GM23338 (cell line): Measurements from ENCODE around the gene C11orf71. TPM values are rescaled to one million over a fixed set of nuclear protein-coding genes. Genes with fewer than 3 reads are reported as not detected.

Experiments used
- ATAC-seq: fragments of 200-7000 bp; cut with Tn5 transposase; 3 replicates; pipeline ENCODE4 v1.9.1; 2020
- DNase-seq: peaks from one replicate; pipeline ENCODE4 v3.0.0-alpha.2; 2015; ENCODE audit warnings: low spot score
- H2AFZ ChIP-seq: fragments of 200-600 bp; sonication (generic); 2 replicates; pipeline ENCODE4 v1.8.0; 2016; ENCODE audit warnings: antibody characterized with exemption, mild to moderate bottlenecking, moderate library complexity
- H3F3A ChIP-seq: fragments of 200-600 bp; sonication (generic); replicated peaks from 2 replicates; pipeline ENCODE4 v1.8.0; 2017; ENCODE audit warnings: antibody characterized with exemption, mixed run types, low read depth
- H3K27ac ChIP-seq: fragments of 200-600 bp; sonication (generic); 2 replicates; pipeline ENCODE4 v1.6.1; 2016; ENCODE audit warnings: low read depth
- H3K27me3 ChIP-seq: fragments of 200-600 bp; sonication (generic); 2 replicates; pipeline ENCODE4 v1.8.0; 2016; ENCODE audit warnings: mild to moderate bottlenecking, mixed run types, moderate library complexity; ENCODE audit not compliant: insufficient read depth
- H3K36me3 ChIP-seq: fragments of 200-600 bp; sonication (generic); 2 replicates; pipeline ENCODE4 v1.8.0; 2016; ENCODE audit warnings: mild to moderate bottlenecking; ENCODE audit not compliant: insufficient read depth
- H3K4me1 ChIP-seq: fragments of 200-600 bp; sonication (generic); 2 replicates; pipeline ENCODE4 v1.8.0; 2016; ENCODE audit warnings: mild to moderate bottlenecking, moderate library complexity; ENCODE audit not compliant: insufficient read depth
- H3K4me2 ChIP-seq: fragments of 200-600 bp; sonication (generic); 2 replicates; pipeline ENCODE4 v1.7.1; 2017; ENCODE audit warnings: mixed run types
- H3K4me3 ChIP-seq: fragments of 200-600 bp; sonication (generic); 2 replicates; pipeline ENCODE4 v1.6.1; 2016; ENCODE audit warnings: mixed run types
- H3K79me2 ChIP-seq: fragments of 200-600 bp; sonication (generic); replicated peaks from 2 replicates; pipeline ENCODE4 v1.8.0; 2017; ENCODE audit warnings: mild to moderate bottlenecking; ENCODE audit not compliant: insufficient read depth
- H3K9me2 ChIP-seq: fragments of 200-600 bp; sonication (generic); 2 replicates; pipeline ENCODE4 v1.8.0; 2017; ENCODE audit not compliant: insufficient read depth
- H4K20me1 ChIP-seq: fragments of 200-600 bp; sonication (generic); replicated peaks from 2 replicates; pipeline ENCODE4 v1.8.0; 2017; ENCODE audit warnings: mild to moderate bottlenecking; ENCODE audit not compliant: insufficient read depth
- H3K27ac Mint-ChIP-seq: 2 replicates; pipeline ENCODE4 v1.8.0; 2020; ENCODE audit warnings: inconsistent platforms, mild to moderate bottlenecking, moderate library complexity, mixed read lengths
- H3K27me3 Mint-ChIP-seq: 3 replicates; pipeline ENCODE4 v1.8.0; 2022; ENCODE audit warnings: low read depth, mild to moderate bottlenecking, moderate library complexity, mixed read lengths, inconsistent platforms; ENCODE audit not compliant: insufficient read depth, poor library complexity
- H3K36me3 Mint-ChIP-seq: 3 replicates; pipeline ENCODE4 v1.8.0; 2021; ENCODE audit warnings: low read depth, mild to moderate bottlenecking, inconsistent platforms, moderate library complexity, mixed read lengths
- H3K4me1 Mint-ChIP-seq: 3 replicates; pipeline ENCODE4 v1.8.0; 2020; ENCODE audit warnings: mild to moderate bottlenecking, inconsistent platforms, mixed read lengths
- H3K4me3 Mint-ChIP-seq: 3 replicates; pipeline ENCODE4 v1.8.0; 2021; ENCODE audit warnings: moderate library complexity, mild to moderate bottlenecking, inconsistent platforms, mixed read lengths
- H3K9me3 Mint-ChIP-seq: 3 replicates; pipeline ENCODE4 v1.8.0; 2020; ENCODE audit warnings: moderate library complexity, mild to moderate bottlenecking, inconsistent platforms, mixed read lengths
- ETS1 ChIP-seq: IDR thresholded peaks from 2 replicates; pipeline ENCODE4 v1.6.1; 2016; ENCODE audit warnings: antibody characterized with exemption
- EZH2 ChIP-seq: fragments of 200-600 bp; sonication (generic); IDR thresholded peaks from one replicate; pipeline ENCODE4 v1.8.0; 2017; ENCODE audit warnings: antibody characterized with exemption, mild to moderate bottlenecking, low read depth; ENCODE audit not compliant: unreplicated experiment
- JUNB ChIP-seq: IDR thresholded peaks from one replicate; pipeline ENCODE4 v1.6.1; 2016; ENCODE audit warnings: antibody characterized with exemption; ENCODE audit not compliant: unreplicated experiment
- POLR2AphosphoS5 ChIP-seq: IDR thresholded peaks from 2 replicates; pipeline ENCODE4 v1.6.1; 2016; ENCODE audit warnings: antibody characterized with exemption, low read depth
- ZNF462 ChIP-seq: fragments of 250-450 bp; sonication (Bioruptor Pico); IDR thresholded peaks from 2 replicates; pipeline ENCODE4 v1.5.0; 2020; ENCODE audit warnings: mild to moderate bottlenecking, moderate library complexity
- polyA plus RNA-seq: library from polyadenylated mRNA; unstranded; fragments of >200 nt; fragmentation: Nextera tagmentation; extraction: Ambion mirVana; gene quantifications from 2 replicates; pipeline ENCODE4 v1.2.1, GENCODE V29; 2016
- total RNA-seq: library from RNA; depleted of rRNA; stranded (reverse); fragments of >200 nt; shearing (Covaris generic); gene quantifications from 2 replicates; pipeline ENCODE4 v1.2.3, GENCODE V29; 2014

Gene C11orf71
- total and polyA plus RNA-seq, 2 experiments from 2014 or later, result 5.8 to 8.7 TPM

- no peaks in the 10 kb centered on the region for H3K27me3 Mint-ChIP-seq
- Histone ChIP-seq H4K20me1 (no peaks in the 10 kb centered on the region), H3K4me1 (peaks cover 13% of the 10 kb centered on the region; the same call in 1 of the 2 replicates), H3K4me2 (peak overlapping the region; percentile 55; the same call in 1 of the 2 replicates), H2AFZ (peak overlapping the region; percentile 66), H3K27me3 (no peaks in the 10 kb centered on the region), H3K4me3 (no peak overlapping the region), H3K9me2 (peaks cover 3% of the 10 kb centered on the region; the same call in 1 of the 2 replicates), H3K79me2 (no peaks in the 10 kb centered on the region), H3K27ac (no peak overlapping the region), H3K36me3 (no peaks in the 10 kb centered on the region), H3F3A (no peaks in the 10 kb centered on the region)
- no peak overlapping the region for H3K27ac Mint-ChIP-seq
- peaks cover 13% of the 10 kb centered on the region for H3K4me1 Mint-ChIP-seq
- ATAC-seq (peak; percentile 71), DNase-seq (peak; percentile 35)
- H3K36me3 Mint-ChIP-seq, result no peaks in the 10 kb centered on the region
- H3K9me3 Mint-ChIP-seq, result peaks cover under 1% of the 10 kb centered on the region; the same call in 1 of the 3 replicates
- TF ChIP-seq ZNF462 (0 out of 2 replicates have a peak, but pooled peaks have one; percentile 31), ETS1 (no peak)
- H3K4me3 Mint-ChIP-seq, result no peak overlapping the region
Observed at GRCh38 chr11:114377612-114378267, 22.6 kb downstream of the C11orf71 start.

GRCh38 chr11:114375052-114375451, 25.3 kb downstream of the C11orf71 start:
- no peak overlapping the region for H3K27ac Mint-ChIP-seq
- Histone ChIP-seq H3F3A (no peaks in the 10 kb centered on the region), H4K20me1 (no peaks in the 10 kb centered on the region), H3K27me3 (no peaks in the 10 kb centered on the region), H3K4me3 (no peak overlapping the region), H2AFZ (no peak overlapping the region), H3K4me2 (no peak overlapping the region), H3K27ac (no peak overlapping the region), H3K9me2 (peaks cover 3% of the 10 kb centered on the region; the same call in 1 of the 2 replicates), H3K79me2 (no peaks in the 10 kb centered on the region), H3K36me3 (no peaks in the 10 kb centered on the region), H3K4me1 (peaks cover 13% of the 10 kb centered on the region; the same call in 1 of the 2 replicates)
- no peak for DNase-seq
- no peak for ATAC-seq
- no peaks in the 10 kb centered on the region for H3K36me3 Mint-ChIP-seq
- H3K4me3 Mint-ChIP-seq, result no peak overlapping the region
- peaks cover 13% of the 10 kb centered on the region for H3K4me1 Mint-ChIP-seq
- no peaks in the 10 kb centered on the region for H3K9me3 Mint-ChIP-seq
- no peaks in the 10 kb centered on the region for H3K27me3 Mint-ChIP-seq
- TF ChIP-seq EZH2 (no peak), POLR2AphosphoS5 (no peak), ETS1 (no peak), JUNB (no peak)
